A673 (cell line): ENCODE results near the gene CCDC191.

ENCODE experiments used
- CTCF ChIP-seq: fragments of 300-800, 200-600 bp; sonication (generic); conservative IDR thresholded peaks from 2 replicates; pipeline ENCODE4 v1.5.1; 2017; ENCODE audit warnings: low read depth, mild to moderate bottlenecking, antibody characterized with exemption, low read length, moderate library complexity, mixed read lengths
- EZH2 ChIP-seq: fragments of 200-600 bp; sonication (generic); IDR thresholded peaks from 2 replicates; pipeline ENCODE4 v1.6.1; 2017; ENCODE audit warnings: borderline replicate concordance, low read depth, mild to moderate bottlenecking, mixed read lengths, antibody characterized with exemption, low read length; ENCODE audit not compliant: poor library complexity, severe bottlenecking

- TF ChIP-seq EZH2: no peak
- TF ChIP-seq CTCF: no peak
Measured at GRCh38 chr3:114020907-114021306, 35.4 kb downstream of the CCDC191 start.
